Measurements from ENCODE around the gene TRIM39. TPM values are rescaled to one million over a fixed set of nuclear protein-coding genes. Genes with fewer than 3 reads are reported as not detected.

The TRIM39 gene
- total and polyA plus RNA-seq, 4 donors: 7.4 to 13.1 (median 11.5) TPM

- no peaks in the 10 kb centered on the region for H3K36me3 ChIP-seq (ENCODE audit: control insufficient read depth, insufficient read depth, low read length)
- H3K27me3 ChIP-seq (ENCODE audit: control insufficient read depth, insufficient read depth, low read length): peaks cover 16% of the 10 kb centered on the region
- no peak for DNase-seq (ENCODE audit: low read depth in 4 of 6, low spot score in 6 of 6)
- no peaks in the 10 kb centered on the region for H3K9me3 ChIP-seq (ENCODE audit: control insufficient read depth, insufficient read depth, low read length)
- WGBS (ENCODE audit: insufficient coverage): 33% methylated on average over 3 of the region's 3 CpGs
- no peak overlapping the region for H3K4me3 ChIP-seq (ENCODE audit: low read depth, low read length)
- no peaks in the 10 kb centered on the region for H3K4me1 ChIP-seq (ENCODE audit: control insufficient read depth, insufficient read depth, low read length)
- no peak overlapping the region for H3K27ac ChIP-seq (ENCODE audit: low read depth, low read length)
Measured at GRCh38 chr6:30391240-30391639, 64.5 kb downstream of the TRIM39 start.

Small RNA genes within 50 kb of the gene (small RNA-seq; reads per million reads assigned to genes)
- gene HLA-N (ENCODE audit: low replicate concordance): not detected

Other genes starting within 250 kb of the TRIM39 start
- gene TRIM31, start 213.8 kb upstream of the TRIM39 start, total RNA-seq: not detected
- not detected for gene TRIM31, start 213.8 kb upstream of the TRIM39 start, polyA plus RNA-seq (ENCODE audit: insufficient read length in 2 of 2)
- gene TRIM40, start 190.8 kb upstream of the TRIM39 start, total RNA-seq: under 1 TPM in 1 of 2 donors, not detected in 1; 0.17 TPM
- under 1 TPM in 1 of 2 donors, not detected in 1; 0.19 TPM for gene TRIM40, start 190.8 kb upstream of the TRIM39 start, polyA plus RNA-seq (ENCODE audit: insufficient read length in 2 of 2)
- 1 to 10 TPM in 1 of 2 donors, under 1 TPM in 1; 0.94 to 2.2 TPM for gene TRIM10, start 165.7 kb upstream of the TRIM39 start, total RNA-seq
- gene TRIM10, start 165.7 kb upstream of the TRIM39 start, polyA plus RNA-seq (ENCODE audit: insufficient read length in 2 of 2): under 1 TPM; 0.14 to 0.19 TPM
- not detected for gene TRIM15, start 163.4 kb upstream of the TRIM39 start, total RNA-seq
- not detected for gene TRIM15, start 163.4 kb upstream of the TRIM39 start, polyA plus RNA-seq (ENCODE audit: insufficient read length in 2 of 2)
- 10 to 100 TPM; 23.5 to 28.9 TPM for gene TRIM26, start 113.5 kb upstream of the TRIM39 start, total RNA-seq
- 10 to 100 TPM; 38.9 to 53.9 TPM for gene TRIM26, start 113.5 kb upstream of the TRIM39 start, polyA plus RNA-seq (ENCODE audit: insufficient read length in 2 of 2)
- gene RPP21, start 18.2 kb downstream of the TRIM39 start, total RNA-seq: 10 to 100 TPM; 15.7 to 41.3 TPM
- 10 to 100 TPM; 49.1 to 56.9 TPM for gene RPP21, start 18.2 kb downstream of the TRIM39 start, polyA plus RNA-seq (ENCODE audit: insufficient read length in 2 of 2)
- 100 to 1,000 TPM; 104 to 173 TPM for gene HLA-E, start 162.6 kb downstream of the TRIM39 start, total RNA-seq
- gene HLA-E, start 162.6 kb downstream of the TRIM39 start, polyA plus RNA-seq (ENCODE audit: insufficient read length in 2 of 2): 10 to 100 TPM; 78.9 to 81.2 TPM
- gene GNL1, start 229.6 kb downstream of the TRIM39 start, total RNA-seq: 10 to 100 TPM; 40.3 to 72.0 TPM
- 10 to 100 TPM; 82.7 to 97.1 TPM for gene GNL1, start 229.6 kb downstream of the TRIM39 start, polyA plus RNA-seq (ENCODE audit: insufficient read length in 2 of 2)
- gene PRR3, start 230.4 kb downstream of the TRIM39 start, total RNA-seq: 10 to 100 TPM in 1 of 2 donors, 1 to 10 TPM in 1; 8.3 to 20.5 TPM
- 10 to 100 TPM; 39.1 to 46.0 TPM for gene PRR3, start 230.4 kb downstream of the TRIM39 start, polyA plus RNA-seq (ENCODE audit: insufficient read length in 2 of 2)
- 10 to 100 TPM; 26.4 to 41.0 TPM for gene ABCF1, start 244.5 kb downstream of the TRIM39 start, total RNA-seq
- 10 to 100 TPM; 59.5 to 60.6 TPM for gene ABCF1, start 244.5 kb downstream of the TRIM39 start, polyA plus RNA-seq (ENCODE audit: insufficient read length in 2 of 2)

All from spinal cord (tissue), 10 donors.